ENCODE measurements around the gene TEFM.

DNA sequence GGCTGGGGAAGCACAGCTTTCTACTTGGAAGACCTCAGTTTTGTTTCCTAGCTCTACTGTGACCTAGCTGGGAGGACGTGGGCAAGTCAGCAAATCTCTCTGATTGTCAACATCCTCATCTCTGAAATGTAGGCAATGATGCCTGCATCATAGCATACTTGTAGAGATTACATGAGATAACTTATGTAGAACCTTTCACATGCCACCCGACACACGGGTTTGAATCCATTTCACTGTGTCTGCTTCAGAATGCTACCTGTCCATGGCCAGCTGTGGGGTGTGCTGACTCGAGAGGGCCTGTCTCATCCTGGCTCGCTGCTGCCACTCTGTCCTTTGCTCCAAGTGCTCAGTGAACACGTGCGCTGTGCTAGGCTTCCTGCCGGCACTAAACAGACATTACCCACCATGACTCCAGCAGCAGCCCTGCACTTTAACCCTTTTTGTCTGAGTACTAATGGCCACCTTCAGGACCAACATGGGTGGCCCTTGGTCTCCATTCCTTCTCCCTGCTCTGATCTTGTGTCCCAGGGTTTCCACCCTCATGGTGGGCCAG lies 23.1 kb upstream of the TEFM start:
- TF ChIP-seq, protein P1, sequence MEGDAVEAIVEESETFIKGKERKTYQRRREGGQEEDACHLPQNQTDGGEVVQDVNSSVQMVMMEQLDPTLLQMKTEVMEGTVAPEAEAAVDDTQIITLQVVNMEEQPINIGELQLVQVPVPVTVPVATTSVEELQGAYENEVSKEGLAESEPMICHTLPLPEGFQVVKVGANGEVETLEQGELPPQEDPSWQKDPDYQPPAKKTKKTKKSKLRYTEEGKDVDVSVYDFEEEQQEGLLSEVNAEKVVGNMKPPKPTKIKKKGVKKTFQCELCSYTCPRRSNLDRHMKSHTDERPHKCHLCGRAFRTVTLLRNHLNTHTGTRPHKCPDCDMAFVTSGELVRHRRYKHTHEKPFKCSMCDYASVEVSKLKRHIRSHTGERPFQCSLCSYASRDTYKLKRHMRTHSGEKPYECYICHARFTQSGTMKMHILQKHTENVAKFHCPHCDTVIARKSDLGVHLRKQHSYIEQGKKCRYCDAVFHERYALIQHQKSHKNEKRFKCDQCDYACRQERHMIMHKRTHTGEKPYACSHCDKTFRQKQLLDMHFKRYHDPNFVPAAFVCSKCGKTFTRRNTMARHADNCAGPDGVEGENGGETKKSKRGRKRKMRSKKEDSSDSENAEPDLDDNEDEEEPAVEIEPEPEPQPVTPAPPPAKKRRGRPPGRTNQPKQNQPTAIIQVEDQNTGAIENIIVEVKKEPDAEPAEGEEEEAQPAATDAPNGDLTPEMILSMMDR (conservative IDR thresholded peaks at IDR 0.05; ENCODE audit: low read length) = no peak
- no peak for TF ChIP-seq EZH2phosphoT487 (IDR thresholded peaks at IDR 0.05; ENCODE audit: borderline replicate concordance)

Measured in Loucy (cell line).